NCI-H187 (cell line): Measurements from ENCODE around the gene APLP2.
A peak's percentile ranks its signal among the peaks of the same experiment; 100 is the strongest.
"Not testable (repeated sequence)": the region's sequence is repeated elsewhere in the genome, so short reads cannot be mapped to it uniquely, and the experiment has no call there.

Experiments used
- DNase-seq, 2 experiments: peaks; one replicate each; lab custom pipeline; 2025; lab: John Stamatoyannopoulos, UW

Gene APLP2

DNA sequence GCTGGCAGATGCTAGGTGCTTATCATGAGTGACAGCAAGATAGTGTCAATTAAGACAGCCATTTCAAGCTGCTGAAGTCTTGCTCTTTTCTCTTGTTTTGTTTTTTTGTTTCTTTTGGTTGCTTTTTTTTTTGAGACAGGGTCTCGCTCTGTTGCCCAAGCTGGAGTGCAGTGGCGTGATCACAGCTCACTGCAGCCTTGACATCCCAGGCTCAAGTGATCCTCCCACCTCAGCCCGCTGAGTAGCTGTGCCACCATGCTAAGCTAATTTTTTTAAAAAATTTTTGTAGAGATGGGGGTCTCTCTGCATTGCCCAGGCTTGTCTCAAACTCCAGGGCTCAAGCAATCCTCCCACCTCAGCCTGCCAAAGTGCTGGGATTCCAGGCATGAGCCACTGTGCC, 102.3 kb downstream of the APLP2 start:
- not testable (repeated sequence) for DNase-seq

DNA sequence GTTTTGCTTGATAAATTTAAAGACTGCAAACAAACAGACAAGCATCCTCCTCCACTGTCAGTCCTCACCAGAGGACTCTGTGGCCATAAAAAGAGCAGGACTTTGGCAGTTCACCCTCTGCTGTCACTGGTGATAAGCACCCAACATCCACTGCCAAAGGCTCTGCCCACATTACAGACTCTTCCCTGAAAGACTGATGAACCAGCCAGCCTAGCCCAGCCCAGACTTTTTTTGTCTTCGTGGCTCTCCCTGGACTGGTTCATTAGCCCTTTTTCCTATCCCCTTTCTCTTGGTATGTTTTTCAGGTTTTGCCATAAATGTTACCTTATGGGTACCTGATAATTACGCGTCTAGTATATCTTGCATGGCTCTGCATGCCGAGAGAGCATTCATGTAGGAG, 104.9 kb downstream of the APLP2 start:
- DNase-seq = no peak

DNA sequence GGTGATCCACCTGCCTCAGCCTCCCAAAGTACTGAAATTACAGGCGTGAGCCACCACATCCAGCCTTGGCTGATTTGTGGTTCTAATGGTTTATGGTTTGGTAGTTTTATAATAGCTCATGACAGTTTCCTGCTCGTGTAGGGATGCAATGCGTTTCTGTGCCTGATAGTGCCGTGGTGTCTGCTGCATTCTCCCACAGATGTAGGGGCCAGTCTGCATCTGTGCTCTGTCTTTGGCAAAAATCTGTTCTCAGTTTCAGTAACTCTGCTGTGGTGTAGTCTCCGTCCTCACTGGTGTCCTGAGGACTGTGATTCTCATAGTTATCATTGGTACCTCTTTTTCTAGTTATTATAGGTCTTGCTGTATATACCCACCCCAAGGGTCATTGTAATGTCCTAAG, 106.2 kb downstream of the APLP2 start:
- no peak for DNase-seq

DNA sequence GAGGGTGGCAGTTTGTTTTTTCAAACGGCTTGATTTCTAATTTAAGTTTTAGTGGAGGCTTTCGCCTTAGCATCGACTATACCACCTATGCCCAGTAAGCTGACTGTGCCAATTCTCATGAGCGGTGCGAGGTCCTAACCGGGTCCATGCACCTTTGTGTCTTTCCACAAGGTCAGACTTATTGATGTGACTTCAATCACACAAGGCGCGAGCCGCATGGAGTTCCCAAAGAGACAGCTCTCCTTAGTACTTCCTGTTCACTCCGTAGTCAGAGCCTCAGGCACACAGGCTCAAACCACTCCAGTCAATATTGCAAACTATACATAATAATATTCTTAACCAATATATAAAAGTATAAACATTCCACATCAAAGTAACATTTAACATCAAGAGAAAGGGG, 108.1 kb downstream of the APLP2 start:
- DNase-seq = no peak

DNA sequence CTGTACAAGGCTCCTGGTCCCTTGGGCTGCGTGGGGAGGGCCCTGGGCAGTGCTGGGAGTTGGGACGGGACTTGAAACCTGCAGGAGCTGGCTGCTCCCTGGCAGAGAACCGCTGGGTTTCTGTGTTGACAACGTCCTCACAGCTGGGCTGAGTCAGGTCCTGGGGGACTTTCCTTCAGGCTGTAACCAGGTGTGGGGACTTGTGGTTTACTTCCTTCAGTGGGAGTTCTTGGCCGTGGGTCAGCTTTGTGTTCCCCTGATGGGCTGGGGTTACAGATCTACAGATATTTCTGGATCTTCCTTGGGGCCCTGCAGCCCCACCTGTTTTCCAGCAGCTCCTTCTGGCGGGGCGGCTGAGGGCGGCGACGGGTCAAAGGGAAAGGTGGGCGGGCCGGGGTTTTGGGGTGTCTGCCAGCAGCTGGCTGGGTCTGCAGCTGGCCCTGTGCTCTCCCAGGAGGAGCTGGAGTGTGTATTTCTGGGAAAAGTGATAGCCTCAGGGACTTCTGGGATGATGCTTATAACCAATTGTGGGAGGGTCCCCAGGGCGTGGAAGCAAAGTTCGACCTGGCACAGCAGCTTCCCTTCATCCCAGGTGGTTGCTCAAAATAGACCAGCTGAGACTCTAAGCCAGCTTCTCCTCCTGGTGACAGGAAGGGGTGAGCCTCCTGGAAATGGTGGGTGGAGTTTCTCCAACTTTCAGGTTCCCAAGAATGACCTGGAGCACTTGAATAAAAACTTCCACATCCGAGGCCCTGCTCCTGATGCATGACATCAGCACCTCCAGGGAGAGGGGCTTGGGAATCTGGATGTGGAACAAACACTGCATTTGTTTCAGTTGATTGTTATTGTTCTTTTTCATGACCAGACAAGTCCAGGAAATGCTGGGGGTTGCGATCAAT, 109.0 kb downstream of the APLP2 start:
- DNase-seq = no peak

DNA sequence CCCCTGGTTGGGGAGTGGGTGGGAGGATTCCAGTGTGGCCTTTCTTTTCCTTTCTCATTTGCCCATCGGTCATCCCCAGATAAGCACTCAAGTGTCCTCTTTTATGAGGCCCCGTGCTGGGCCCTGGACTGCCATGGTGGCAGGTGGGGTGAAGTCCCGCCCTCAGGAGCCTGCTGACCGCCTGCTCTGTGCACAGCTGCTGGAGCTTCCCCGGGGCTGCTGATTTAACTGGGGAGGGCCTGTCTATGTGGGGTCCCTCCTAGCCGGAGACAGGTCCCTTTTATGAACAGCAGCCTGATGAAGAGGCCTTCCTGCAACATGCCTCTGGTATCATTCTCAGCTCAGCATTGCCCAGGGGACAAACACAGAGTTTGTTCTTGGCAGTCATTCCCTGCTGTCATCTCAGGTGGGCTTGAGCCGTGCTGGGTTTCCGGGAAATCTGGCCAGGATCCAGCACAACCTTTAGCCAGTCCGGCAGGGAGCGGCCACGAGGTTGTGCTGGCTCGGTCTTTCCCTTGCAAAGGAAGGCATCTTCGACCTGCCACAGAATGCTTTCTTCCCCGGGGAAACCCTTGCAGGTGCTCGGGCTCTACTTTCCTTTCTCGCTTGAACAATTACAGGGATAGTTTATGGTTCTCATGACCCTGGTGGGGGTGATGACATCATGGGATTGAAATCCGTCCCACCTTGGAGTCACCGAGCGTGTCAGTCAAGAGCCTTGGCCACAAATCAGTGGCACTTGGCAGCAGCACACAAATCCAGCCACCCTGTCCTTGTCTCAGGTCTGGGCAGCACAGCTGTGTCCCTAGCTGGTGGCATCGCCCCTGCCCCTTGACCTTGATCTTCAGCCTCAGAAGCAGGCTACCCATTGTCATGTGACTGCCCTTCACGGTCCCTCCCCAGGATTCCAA, 110.0 kb downstream of the APLP2 start:
- peak; percentile 35 to 48 for DNase-seq

DNA sequence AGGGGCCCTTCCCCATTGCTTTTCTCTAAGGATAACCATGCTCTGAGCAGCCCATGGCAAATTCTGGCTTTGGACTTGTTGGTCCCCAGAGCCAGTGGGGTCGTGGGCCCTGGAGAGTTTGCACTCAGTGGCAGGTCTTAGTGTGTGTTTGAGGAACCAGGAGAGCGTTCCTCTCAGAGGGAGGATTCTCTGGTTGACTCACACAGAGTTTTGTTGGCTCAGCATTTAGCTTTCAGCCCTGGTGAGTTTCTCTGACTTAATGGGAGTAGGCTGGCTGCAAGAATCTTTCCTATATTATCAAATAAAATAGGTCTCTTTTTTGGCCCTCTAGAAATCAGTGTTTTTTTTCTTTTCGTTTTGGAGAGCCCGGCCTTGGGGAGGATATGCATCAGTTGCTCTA, 110.8 kb downstream of the APLP2 start:
- DNase-seq = no peak

DNA sequence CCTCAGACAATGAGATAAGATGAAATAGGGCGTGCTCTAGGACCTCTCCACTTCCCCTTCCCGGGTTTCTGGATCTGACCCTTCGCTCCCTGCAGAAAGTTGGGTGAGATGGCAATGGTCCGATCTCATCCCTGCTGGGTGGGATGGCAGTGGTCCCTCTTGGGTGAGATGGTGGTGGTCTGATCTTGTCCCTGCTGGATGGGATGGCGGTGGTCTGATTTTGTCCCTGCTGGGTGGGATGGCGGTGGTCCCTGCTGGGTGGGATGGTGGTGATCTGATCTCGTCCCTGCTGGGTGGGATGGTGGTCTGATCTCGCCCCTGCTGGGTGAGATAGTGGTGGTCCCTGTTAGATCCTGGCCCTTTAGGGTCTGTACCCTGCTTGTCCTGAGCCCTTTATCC, 111.2 kb downstream of the APLP2 start:
- no peak for DNase-seq

DNA sequence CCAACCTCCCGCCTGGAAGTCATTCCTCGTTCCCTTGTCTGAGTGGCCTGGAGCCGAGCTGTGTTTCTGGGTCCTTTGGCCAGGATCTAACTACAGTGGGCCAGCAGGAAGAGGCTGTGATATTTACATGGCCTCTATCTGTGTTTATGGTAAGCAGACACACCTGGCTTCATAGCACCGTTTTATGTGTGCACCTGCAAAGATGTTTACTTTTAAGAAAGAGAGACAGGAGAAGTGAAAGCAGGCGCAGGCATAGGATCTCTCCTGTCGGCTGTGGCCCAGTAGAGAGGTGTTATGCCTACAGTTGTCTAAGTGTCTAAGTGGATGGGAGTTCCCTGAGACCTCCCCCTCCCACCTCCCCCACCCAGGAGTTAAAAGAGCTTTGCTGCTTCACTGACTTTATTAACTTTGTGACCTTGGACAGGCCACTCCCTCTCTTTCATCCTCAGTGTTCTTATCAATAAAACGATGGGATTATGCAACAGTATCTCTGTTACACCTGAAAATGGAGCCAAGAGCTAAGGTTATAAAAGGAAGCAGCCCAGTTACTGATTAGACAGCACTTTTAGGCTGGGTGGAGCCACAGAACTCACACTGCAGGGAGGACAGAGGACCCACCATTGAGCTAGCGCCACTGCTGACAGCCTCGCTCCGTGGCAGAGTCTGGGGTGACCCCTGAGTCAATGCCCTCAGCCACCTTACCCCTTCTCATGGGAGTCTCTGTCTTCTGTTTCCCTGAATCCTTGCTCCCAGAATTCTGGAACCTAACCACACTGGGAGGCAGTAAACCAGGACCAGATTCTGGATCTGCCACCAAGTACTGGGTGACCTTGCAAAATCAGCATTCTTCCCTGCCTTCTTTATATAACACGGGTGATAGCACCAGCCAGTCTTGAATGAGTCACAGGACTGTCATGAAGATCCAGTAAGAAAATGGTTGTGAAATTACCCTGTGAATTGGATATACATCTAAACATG, 111.9 kb downstream of the APLP2 start:
- DNase-seq = peak; percentile 42 to 51

DNA sequence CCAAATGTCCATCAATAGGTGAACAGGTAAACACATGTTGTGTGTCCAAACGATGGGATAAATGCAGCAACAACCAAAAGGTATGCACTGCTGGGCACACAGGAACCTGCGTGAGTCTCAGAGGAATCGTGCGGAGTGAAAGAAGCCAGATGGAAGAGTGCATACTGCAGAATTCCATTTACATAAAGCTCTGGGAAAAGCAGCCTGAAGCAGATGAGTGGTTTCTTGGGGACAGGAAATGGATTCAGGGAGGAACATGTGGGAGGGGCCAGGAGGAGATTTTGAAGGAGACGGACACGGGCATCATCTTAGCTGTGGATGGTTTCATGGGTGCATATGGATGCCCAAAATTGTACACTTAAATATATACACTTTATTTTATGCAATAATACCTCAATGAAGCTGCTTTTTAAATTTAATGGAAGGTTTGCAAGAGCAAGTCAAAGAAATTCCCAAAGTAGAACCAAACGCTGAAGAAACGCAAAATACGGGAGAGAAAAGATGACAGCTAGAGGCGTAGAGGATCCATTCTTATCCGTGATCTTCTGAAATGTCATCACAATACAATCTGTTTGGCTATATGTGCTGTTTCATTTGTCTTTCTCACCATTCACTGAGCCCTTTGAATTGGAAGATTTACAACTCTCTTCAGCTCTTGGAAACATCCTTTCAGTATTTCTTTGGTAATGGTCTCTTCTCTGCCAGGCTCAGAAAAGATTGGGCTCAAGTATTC, 114.3 kb downstream of the APLP2 start:
- no peak for DNase-seq

DNA sequence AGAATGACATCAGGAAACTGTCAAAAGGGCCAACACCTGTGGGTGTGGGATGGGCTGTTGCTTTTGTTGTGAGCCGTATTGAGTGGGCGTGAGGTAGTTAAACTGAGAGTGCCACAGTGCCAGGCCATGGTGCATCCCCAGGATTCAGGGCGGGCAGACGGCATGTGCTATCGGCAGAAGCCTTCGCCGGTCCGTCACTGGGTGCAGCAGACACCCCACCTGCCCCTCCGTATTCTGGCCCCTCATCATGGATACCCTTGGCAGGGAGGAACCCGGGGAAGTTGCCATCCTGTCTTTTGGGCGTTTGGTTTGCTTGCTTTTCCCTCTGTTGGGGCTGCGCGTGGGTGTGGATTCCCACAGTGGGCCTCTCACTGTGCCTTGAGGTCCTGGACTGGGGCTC, 117.4 kb downstream of the APLP2 start:
- DNase-seq = no peak

DNA sequence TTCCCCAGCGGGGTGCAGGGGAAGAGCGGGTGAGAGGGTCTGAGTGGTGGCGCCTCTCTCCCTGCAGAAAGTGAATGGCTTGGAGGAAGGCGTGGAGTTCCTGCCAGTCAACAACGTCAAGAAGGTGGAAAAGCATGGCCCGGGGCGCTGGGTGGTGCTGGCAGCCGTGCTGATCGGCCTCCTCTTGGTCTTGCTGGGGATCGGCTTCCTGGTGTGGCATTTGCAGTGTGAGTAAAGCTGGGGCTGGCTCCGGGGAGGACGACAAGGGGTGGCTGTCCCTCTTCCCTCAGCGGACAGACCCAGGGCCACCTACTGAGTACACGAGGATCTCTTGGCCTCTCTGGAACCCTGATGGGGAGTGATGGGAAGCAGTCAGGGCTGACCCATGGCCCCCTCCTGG, 118.4 kb downstream of the APLP2 start:
- no peak for DNase-seq

DNA sequence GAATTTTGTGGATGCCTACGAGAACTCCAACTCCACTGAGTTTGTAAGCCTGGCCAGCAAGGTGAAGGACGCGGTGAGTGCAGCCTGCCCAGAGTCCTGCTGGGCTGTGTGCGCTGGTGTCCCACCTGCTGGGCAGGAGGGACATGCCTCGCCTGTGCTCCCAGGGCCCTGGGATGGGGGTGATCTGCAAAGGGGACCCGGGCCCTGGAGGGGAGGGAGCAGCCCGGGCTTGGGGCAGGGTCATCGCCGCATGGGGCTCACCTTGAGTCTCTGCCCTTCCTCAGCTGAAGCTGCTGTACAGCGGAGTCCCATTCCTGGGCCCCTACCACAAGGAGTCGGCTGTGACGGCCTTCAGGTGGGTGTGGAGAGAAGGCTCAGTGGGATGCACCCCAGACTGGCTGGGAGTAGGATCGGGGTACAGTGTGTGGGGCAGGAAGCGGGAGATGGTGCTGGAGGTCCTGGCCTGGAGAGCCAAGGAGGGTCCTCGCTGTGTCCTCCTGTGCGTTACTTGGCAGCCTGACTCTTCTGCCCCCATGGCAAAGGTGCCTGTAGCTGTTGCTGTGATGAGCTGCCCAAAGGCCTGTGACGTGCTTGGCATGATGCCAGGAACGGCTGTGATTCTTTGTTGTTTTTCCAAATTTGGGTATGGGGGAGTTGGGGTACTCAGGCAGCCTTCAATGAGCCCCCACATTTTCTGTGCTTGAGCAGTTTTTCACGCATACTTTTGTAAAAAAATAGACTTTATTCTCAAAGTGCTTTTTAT, 119.1 kb downstream of the APLP2 start:
- no peak for DNase-seq

DNA sequence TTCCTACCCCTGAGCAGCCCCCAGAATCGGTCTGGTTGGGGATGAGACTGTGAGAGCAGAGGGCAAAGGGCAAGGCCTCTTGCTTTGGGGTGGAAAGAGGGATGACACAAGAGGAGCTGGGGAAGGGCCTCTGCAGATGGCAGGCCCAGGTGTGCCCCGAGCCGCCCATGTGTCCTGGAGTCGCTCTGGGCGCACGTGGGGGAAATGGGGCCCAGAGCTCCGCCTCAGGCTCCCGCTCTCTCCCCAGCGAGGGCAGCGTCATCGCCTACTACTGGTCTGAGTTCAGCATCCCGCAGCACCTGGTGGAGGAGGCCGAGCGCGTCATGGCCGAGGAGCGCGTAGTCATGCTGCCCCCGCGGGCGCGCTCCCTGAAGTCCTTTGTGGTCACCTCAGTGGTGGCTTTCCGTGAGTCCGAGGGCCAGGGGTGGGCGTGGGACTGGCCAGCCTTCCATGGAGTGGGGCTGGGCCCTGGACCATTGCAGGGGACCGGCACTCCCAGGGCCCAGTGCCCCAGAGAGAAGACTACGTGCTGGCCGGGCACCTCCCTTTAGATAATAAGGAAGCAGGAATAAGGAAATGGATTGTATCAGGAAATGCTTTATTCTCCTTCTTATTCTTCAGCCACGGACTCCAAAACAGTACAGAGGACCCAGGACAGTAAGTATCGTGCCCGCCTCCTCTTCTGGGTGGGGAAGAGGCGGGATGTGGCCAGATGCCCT, 120.0 kb downstream of the APLP2 start:
- no peak for DNase-seq

DNA sequence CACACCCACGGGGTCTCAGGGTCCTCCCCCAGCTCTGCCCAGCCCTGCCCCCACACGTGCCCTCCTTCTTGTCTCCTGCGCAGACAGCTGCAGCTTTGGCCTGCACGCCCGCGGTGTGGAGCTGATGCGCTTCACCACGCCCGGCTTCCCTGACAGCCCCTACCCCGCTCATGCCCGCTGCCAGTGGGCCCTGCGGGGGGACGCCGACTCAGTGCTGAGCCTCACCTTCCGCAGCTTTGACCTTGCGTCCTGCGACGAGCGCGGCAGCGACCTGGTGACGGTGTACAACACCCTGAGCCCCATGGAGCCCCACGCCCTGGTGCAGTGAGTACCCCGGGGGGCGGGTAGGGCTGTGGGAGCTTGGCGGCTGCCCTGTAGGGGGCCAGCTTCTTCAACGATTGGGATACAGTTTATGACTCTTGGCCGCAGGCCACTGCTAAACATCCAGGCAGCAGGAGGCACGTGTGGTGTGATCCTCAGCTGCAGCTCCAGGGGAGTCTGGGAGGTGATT, 120.7 kb downstream of the APLP2 start:
- DNase-seq = no peak

DNA sequence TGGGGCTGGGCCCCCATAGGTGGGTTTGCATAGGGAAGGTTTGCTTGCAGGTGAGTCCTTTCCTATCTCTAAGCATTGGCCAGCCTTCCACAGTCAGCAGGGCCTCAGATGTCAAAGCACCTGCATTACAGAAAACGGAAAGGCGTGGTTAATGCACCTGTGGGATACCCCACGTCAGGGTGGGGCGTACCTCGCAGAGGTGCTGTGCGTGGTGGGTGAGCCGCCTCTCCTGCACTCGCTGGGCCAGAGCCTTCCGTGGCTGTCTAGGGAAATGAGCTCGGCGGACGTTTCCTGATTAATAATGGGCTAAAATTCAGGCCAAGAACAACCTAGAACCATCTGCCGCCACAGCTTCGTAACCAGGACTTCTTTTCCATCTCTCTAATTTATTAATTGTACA, 122.2 kb downstream of the APLP2 start:
- DNase-seq = no peak

DNA sequence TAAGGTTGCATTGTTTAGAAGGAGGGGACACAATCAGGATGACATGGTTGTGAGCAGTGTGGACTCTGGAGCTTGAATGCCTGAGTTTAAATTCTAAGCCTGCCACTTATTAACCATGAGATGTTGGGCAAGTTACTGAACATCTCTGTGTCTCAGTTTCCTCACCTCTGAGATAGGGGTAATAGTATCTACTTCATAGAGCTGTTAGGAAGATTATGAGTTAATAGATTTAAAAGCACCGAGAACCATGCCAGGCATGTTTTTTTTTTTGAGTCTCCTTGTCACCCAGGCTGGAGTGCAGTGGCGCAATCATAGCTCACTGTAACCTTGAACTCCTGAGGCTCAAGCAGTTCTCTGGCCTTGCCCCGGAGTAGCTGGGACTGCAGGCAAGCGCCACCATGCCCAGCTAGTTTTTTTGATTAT, 123.2 kb downstream of the APLP2 start:
- DNase-seq = no peak

DNA sequence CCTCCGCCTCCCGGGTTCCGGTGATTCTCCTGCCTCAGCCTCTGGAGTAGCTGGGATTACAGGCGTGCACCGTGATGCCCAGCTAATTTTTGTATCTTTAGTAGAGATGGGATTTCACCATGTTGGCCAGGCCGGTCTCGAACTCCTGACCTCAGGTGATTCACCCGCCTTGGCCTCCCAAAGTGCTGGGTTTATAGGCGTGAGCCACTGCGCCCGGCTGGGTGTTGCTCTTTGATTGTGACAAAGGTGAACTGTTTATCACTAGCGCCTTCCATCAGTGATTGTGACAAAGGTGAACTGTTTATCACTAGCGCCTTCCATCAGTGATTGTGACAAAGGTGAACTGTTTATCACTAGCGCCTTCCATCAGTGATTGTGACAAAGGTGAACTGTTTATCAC, 123.9 kb downstream of the APLP2 start:
- not testable (repeated sequence) for DNase-seq
